ENCODE results near the gene RBM39.
"Not testable (repeated sequence)": the region's sequence is repeated elsewhere in the genome, so short reads cannot be mapped to it uniquely, and the experiment has no call there.

DNA sequence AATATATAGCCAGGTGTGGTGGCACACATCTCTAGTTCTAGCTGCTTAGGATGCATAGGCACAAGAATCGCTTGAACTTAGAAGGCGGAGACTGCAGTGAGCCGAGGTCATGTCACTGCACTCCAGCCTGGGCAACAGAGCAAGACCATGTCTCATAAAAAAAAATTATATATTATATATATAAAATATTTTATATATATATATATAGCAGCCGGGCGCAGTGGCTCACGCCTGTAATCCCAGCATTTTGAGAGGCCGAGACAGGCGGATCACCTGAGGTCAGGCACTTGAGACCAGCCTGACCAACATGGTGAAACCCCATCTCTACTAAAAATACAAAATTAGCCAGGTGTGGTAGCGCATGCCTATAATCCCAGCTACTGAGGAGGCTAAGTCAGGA lies 56.7 kb downstream of the RBM39 start:
- TF ChIP-seq FOXM1 (IDR thresholded peaks at IDR 0.05; ENCODE audit: borderline replicate concordance); SP1 (IDR thresholded peaks at IDR 0.05); BHLHE40 (IDR thresholded peaks at IDR 0.05; ENCODE audit: borderline replicate concordance); FOXK2 (IDR thresholded peaks at IDR 0.05): not testable (repeated sequence)
